ENCODE data around the gene EBPL.
"Not testable (repeated sequence)": the region's sequence is repeated elsewhere in the genome, so short reads cannot be mapped to it uniquely, and the experiment has no call there.

EBPL gene

GRCh38 chr13:49632156-49632555 lies 59.1 kb downstream of the EBPL start:
- DNase-seq, result no peak

- no peak for DNase-seq
Observed at GRCh38 chr13:49630580-49630979, 60.7 kb downstream of the EBPL start.

GRCh38 chr13:49629947-49630346 lies 61.3 kb downstream of the EBPL start:
- no peak for DNase-seq

GRCh38 chr13:49629196-49629938 lies 61.9 kb downstream of the EBPL start:
- DNase-seq, result no peak

GRCh38 chr13:49627831-49628652 lies 63.2 kb downstream of the EBPL start, which contains the start of gene ARL11:
Gene ARL11, plus strand, starts transcription at chr13:49628507. Its CDS starts 1,941 bp downstream, at chr13:49630448.
- no peak for DNase-seq

- no peak for DNase-seq
Observed at GRCh38 chr13:49625392-49626079, 65.8 kb downstream of the EBPL start.

- no peak for DNase-seq
Observed at GRCh38 chr13:49624229-49624628, 67.1 kb downstream of the EBPL start.

- DNase-seq, result no peak
Observed at GRCh38 chr13:49622174-49622946, 68.9 kb downstream of the EBPL start.

GRCh38 chr13:49620170-49620621 lies 71.1 kb downstream of the EBPL start:
- no peak for DNase-seq

- no peak for DNase-seq
Observed at GRCh38 chr13:49616676-49617065, 74.6 kb downstream of the EBPL start.

- no peak for DNase-seq
Observed at GRCh38 chr13:49615836-49616675, 75.2 kb downstream of the EBPL start.

GRCh38 chr13:49612042-49612441 lies 79.2 kb downstream of the EBPL start:
- DNase-seq, result not testable (repeated sequence)
